Measurements from ENCODE around the gene E2F3. TPM values are rescaled to one million over a fixed set of nuclear protein-coding genes. Genes with fewer than 3 reads are reported as not detected.

Gene E2F3
- total RNA-seq, 1 experiment from 2014 or later = 35.7 TPM

GRCh38 chr6:20370801-20371200 is 30.9 kb upstream of the E2F3 start:
- Mint-ChIP-seq H3K9me3 (no peaks in the 10 kb centered on the region), H3K4me3 (no peak overlapping the region), H3K36me3 (ENCODE audit: insufficient read depth in 1 of 3, low read depth in 3 of 3) (no peaks in the 10 kb centered on the region), H3K4me1 (peaks cover 2 to 5% of the 10 kb centered on the region in 2 experiments; a peak in 2 of 4 replicates), H3K27ac (no peak overlapping the region), H3K27me3 (ENCODE audit: low read depth) (peaks cover 5% of the 10 kb centered on the region)
- Histone ChIP-seq H2BK12ac (ENCODE audit: insufficient read length, low read depth, low read length) (no peak overlapping the region), H3K23ac (ENCODE audit: insufficient read length, low read depth, low read length) (no peak overlapping the region), H3K4me2 (ENCODE audit: insufficient read depth, insufficient read length, low read length) (no peak overlapping the region), H3K9ac (ENCODE audit: extremely low read depth, insufficient read length, low read length) (no peak overlapping the region), H3T11ph (ENCODE audit: low read length) (no peak overlapping the region), H3K4me1 (ENCODE audit: insufficient read depth, low read length) (no peaks in the 10 kb centered on the region), H2AFZ (ENCODE audit: low read length) (no peak overlapping the region), H3K79me2 (ENCODE audit: insufficient read depth, low read length) (no peaks in the 10 kb centered on the region), H3K27me3 (ENCODE audit: insufficient read depth, low read length) (no peaks in the 10 kb centered on the region), H2BK20ac (ENCODE audit: low read depth, low read length, poor library complexity, severe bottlenecking) (no peak overlapping the region), H3K23me2 (ENCODE audit: insufficient read length, low read depth, low read length, poor library complexity, severe bottlenecking) (no peaks in the 10 kb centered on the region), H3K14ac (ENCODE audit: insufficient read depth, low read length) (no peak overlapping the region), H2BK120ac (ENCODE audit: low read depth, low read length, poor library complexity, severe bottlenecking) (no peak overlapping the region), H4K20me1 (ENCODE audit: control insufficient read depth, insufficient read depth, insufficient read length) (no peaks in the 10 kb centered on the region), H3K79me1 (ENCODE audit: insufficient read depth, low read depth, low read length, poor library complexity, severe bottlenecking) (no peaks in the 10 kb centered on the region), H3K4ac (ENCODE audit: low read depth, low read length) (no peak overlapping the region), H2AK5ac (ENCODE audit: insufficient read length, low read length) (no peak overlapping the region), H3K9me3 (ENCODE audit: control insufficient read depth, low read depth, low read length) (no peaks in the 10 kb centered on the region), H4K8ac (replicated peaks; ENCODE audit: insufficient read length, low read depth, low read length) (no peak overlapping the region), H3K18ac (ENCODE audit: insufficient read length, low read depth, low read length) (no peak overlapping the region), H4K5ac (ENCODE audit: insufficient read length, low read depth, low read length) (no peak overlapping the region), H3K56ac (ENCODE audit: insufficient read length, low read depth, low read length) (no peak overlapping the region), H2BK5ac (ENCODE audit: insufficient read length, low read length) (no peak overlapping the region), H2BK15ac (ENCODE audit: low read depth, low read length) (no peak overlapping the region), H3K27ac (ENCODE audit: insufficient read length, low read depth, low read length) (no peak overlapping the region), H4K91ac (ENCODE audit: insufficient read length, low read depth, low read length) (no peak overlapping the region)
- TF ChIP-seq CTCF (conservative IDR thresholded peaks at IDR 0.05) = no peak
- WGBS (ENCODE audit: extremely low coverage, insufficient read length, low lambda C conversion rate) = no CpG with 5 or more reads among the region's 4 CpGs
- DNase-seq = no peak

All from H9 (cell line).